Fibroblast of lung (primary cell): Measurements from ENCODE around the gene GAL3ST2.

Experiments
- CTCF ChIP-seq, 2 donors: IDR thresholded peaks in 1 of 2; conservative IDR thresholded peaks in 1 of 2; 1 replicate in 1 of 2; 2 replicates in 1 of 2; pipeline ENCODE4 v1.5.1; 2011 to 2012; ENCODE audit warnings: low read length in 2 of 2, control low read depth in 1 of 2, inconsistent platforms in 1 of 2, low read depth in 1 of 2, mild to moderate bottlenecking in 1 of 2
- EZH2 ChIP-seq: IDR thresholded peaks from 2 replicates; pipeline ENCODE4 v1.5.1; 2012; ENCODE audit warnings: low read length, control low read depth, mild to moderate bottlenecking; ENCODE audit errors: missing control alignments

GRCh38 chr2:241752689-241753276, 23.8 kb upstream of the GAL3ST2 start:
- TF ChIP-seq CTCF (conservative IDR thresholded peaks at IDR 0.05 in 1 of 2, IDR thresholded peaks at IDR 0.05 in 1 of 2; ENCODE audit: low read depth in 1 of 2, low read length in 2 of 2) (no peak), EZH2 (no peak)
